ENCODE measurements around the gene NEK11.

NEK11 gene

GRCh38 chr3:131231710-131232389 lies 205.2 kb downstream of the NEK11 start:
- ChIA-PET POLR2A (ENCODE audit: low non-redundant PET) (no interaction called here), CTCF (no interaction called here)
- no peak for TF ChIP-seq CTCF (conservative IDR thresholded peaks at IDR 0.05; ENCODE audit: low read depth)
- no peak overlapping the region for H3K27ac ChIP-seq
- DNase-seq (ENCODE audit: low spot score) = no peak

DNA sequence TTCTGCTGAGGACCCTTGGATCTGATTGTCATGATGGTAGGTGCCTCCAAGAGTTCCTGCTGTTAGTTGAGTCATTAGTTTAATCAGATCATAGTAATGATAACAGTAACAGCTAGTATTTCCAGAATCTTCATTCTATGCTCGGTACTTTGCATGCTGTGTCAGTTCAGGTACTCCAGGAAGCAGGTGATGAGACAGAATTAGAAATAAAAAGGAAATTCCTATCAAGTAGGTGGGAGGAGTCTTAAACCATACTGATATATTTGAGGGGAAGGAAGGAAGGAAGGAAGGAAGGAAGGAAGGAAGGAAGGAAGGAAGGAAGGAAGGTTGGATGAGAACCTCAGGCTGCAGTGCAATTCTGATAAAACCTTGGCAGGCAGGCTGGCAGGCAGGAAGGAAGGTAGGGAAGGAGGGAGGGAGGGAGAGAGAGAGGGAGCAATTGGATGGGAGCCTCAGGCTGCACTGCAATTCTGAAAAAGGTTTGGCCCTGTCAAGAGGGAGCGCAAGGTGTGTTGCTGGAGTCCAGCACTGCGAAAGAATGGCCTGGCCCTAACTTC lies 206.1 kb downstream of the NEK11 start:
- H3K27ac ChIP-seq = no peak overlapping the region
- no peak for TF ChIP-seq CTCF (conservative IDR thresholded peaks at IDR 0.05; ENCODE audit: low read depth)
- no peak for DNase-seq (ENCODE audit: low spot score)
- POLR2A ChIA-PET (ENCODE audit: low non-redundant PET) = no interaction called here
- CTCF ChIA-PET = interaction anchor here (0.6 kb wide), 1 partner anchor 916 kb away, joined by 7 read pairs; no protein-coding TSS in a partner anchor

- CTCF ChIA-PET = interaction anchor here (0.5 to 0.7 kb wide), 5 partner anchors 12 to 413 kb away, joined by 3 to 4 read pairs (median 3); no protein-coding TSS in a partner anchor
- DNase-seq (ENCODE audit: low spot score) = no peak
- POLR2A ChIA-PET (ENCODE audit: low non-redundant PET) = no interaction called here
- H3K27ac ChIP-seq = no peak overlapping the region
- no peak for TF ChIP-seq CTCF (conservative IDR thresholded peaks at IDR 0.05; ENCODE audit: low read depth)
Observed at GRCh38 chr3:131233900-131234668, 207.4 kb downstream of the NEK11 start.

GRCh38 chr3:131236421-131236820 lies 209.7 kb downstream of the NEK11 start:
- ChIA-PET POLR2A (ENCODE audit: low non-redundant PET) (no interaction called here), CTCF (interaction anchor here (0.6 to 1.2 kb wide), 2 partner anchors 14 to 829 kb away, joined by 4 to 8 read pairs; no protein-coding TSS in a partner anchor)
- no peak overlapping the region for H3K27ac ChIP-seq
- DNase-seq (ENCODE audit: low spot score) = no peak
- no peak for TF ChIP-seq CTCF (conservative IDR thresholded peaks at IDR 0.05; ENCODE audit: low read depth)

- DNase-seq (ENCODE audit: low spot score) = no peak
- CTCF ChIA-PET = interaction anchor here (0.7 kb wide), 2 partner anchors 15 to 75 kb away, joined by 3 to 4 read pairs; no protein-coding TSS in a partner anchor
- TF ChIP-seq CTCF (conservative IDR thresholded peaks at IDR 0.05; ENCODE audit: low read depth) = no peak
- H3K27ac ChIP-seq = no peak overlapping the region
- POLR2A ChIA-PET (ENCODE audit: low non-redundant PET) = no interaction called here
Observed at GRCh38 chr3:131238496-131238895, 211.8 kb downstream of the NEK11 start.

- POLR2A ChIA-PET (ENCODE audit: low non-redundant PET) = no interaction called here
- no peak overlapping the region for H3K27ac ChIP-seq
- CTCF ChIA-PET = interaction anchor here (0.5 to 0.7 kb wide), 2 partner anchors 75 to 151 kb away, joined by 3 read pairs; no protein-coding TSS in a partner anchor
- TF ChIP-seq CTCF (conservative IDR thresholded peaks at IDR 0.05; ENCODE audit: low read depth) = no peak
- no peak for DNase-seq (ENCODE audit: low spot score)
Observed at GRCh38 chr3:131239267-131239666, 212.6 kb downstream of the NEK11 start.

Data from RWPE1 (cell line).